Epithelial cell of esophagus (primary cell): ENCODE data around the gene MAGI2.

Source experiments
- DNase-seq: peaks from one replicate; pipeline ENCODE4 v3.0.0; 2010; ENCODE audit warnings: low read depth
- H3K4me3 ChIP-seq: 2 replicates; pipeline ENCODE4 v1.5.1; 2011; ENCODE audit warnings: mild to moderate bottlenecking, low read length, control low read depth
- TF ChIP-seq, protein P1 (sequence below): IDR thresholded peaks from 2 replicates; pipeline ENCODE4 v1.5.1; 2011; ENCODE audit warnings: low read depth, mild to moderate bottlenecking, low read length, control low read depth, inconsistent platforms; ENCODE audit not compliant: insufficient read depth; ENCODE audit errors: missing control alignments

The MAGI2 gene

DNA sequence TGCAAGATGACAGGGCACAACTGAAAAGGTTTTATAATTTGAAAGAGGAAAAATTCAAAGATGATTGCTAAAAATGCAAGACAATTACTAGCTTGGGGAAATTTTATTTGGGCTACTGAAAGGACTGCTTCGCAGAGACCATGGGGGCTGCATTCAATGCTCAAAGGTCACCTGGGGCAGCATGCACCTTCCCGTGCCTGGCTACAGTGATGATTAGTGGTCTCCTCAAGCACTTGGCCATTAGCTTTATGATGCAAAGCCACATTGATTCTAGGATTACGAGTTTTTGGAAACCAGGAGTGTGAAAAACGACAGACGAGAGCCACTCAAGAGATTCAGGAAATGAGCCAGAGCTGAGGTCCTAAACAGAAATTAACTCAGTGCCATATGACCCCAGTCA, 890.3 kb downstream of the MAGI2 start:
- DNase-seq: no peak
- H3K4me3 ChIP-seq: no peak overlapping the region
- TF ChIP-seq, protein P1, sequence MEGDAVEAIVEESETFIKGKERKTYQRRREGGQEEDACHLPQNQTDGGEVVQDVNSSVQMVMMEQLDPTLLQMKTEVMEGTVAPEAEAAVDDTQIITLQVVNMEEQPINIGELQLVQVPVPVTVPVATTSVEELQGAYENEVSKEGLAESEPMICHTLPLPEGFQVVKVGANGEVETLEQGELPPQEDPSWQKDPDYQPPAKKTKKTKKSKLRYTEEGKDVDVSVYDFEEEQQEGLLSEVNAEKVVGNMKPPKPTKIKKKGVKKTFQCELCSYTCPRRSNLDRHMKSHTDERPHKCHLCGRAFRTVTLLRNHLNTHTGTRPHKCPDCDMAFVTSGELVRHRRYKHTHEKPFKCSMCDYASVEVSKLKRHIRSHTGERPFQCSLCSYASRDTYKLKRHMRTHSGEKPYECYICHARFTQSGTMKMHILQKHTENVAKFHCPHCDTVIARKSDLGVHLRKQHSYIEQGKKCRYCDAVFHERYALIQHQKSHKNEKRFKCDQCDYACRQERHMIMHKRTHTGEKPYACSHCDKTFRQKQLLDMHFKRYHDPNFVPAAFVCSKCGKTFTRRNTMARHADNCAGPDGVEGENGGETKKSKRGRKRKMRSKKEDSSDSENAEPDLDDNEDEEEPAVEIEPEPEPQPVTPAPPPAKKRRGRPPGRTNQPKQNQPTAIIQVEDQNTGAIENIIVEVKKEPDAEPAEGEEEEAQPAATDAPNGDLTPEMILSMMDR: no peak

DNA sequence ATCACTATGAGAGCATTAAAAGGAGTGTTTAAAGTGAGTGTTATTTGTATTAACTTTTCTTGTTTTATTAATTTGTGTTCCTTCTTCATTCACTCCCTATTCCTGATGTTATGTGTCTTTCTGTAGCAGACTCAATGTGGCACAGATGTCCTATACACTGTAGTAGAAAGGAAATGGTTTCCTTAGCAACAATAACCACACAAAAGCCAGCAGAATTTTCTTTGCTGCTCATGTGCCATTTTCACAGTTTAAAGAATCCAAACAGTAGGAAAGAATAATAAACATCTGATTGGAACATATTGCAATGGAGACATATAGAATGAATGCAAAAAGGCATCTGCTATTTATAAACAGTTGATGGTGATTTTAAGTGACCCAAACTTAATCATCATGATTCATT, 891.3 kb downstream of the MAGI2 start:
- TF ChIP-seq, protein P1: no peak
- H3K4me3 ChIP-seq: no peak overlapping the region
- DNase-seq: no peak

DNA sequence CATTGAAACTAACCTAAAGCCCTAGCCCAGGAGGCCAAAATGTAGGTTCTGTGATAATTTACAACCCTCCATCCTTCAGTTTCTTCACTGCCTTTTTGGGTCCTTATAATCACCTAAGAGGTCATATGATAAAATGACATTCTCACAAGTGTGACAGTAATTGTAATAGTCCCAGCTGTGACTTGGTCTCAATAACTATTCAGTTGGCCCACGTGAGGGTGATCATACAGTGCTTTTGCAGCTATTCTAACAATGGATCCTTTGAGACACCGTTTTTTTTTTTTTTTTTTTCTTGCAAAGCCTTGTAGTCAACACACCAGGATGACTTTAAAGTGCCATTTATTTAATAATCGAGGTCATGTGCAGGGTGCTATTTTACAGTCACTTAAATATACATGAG, 894.9 kb downstream of the MAGI2 start:
- TF ChIP-seq, protein P1: no peak

DNA sequence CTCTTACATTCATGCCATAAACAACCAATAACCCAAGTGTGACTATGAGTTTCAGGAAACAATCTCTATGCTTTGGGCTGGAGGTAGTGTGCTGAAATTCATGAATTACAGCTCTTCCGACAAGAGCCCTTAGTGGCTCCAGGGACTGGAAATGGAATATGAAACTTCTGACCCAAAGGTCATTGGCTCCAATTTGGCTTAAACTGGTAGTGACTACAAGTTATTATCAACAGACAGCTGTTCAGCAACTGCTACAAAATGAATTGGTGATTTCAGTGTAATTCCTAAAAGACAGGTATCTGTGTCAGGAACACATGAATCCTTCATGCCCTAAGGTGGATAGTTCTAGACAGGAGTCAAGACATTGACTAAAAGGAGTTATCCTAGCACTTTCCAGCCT, 909.5 kb downstream of the MAGI2 start:
- no peak overlapping the region for H3K4me3 ChIP-seq
- TF ChIP-seq, protein P1: no peak
- DNase-seq: no peak

More for the DNA sequence above, 894.9 kb downstream of the MAGI2 start:
- no peak overlapping the region for H3K4me3 ChIP-seq
- DNase-seq: no peak

DNA sequence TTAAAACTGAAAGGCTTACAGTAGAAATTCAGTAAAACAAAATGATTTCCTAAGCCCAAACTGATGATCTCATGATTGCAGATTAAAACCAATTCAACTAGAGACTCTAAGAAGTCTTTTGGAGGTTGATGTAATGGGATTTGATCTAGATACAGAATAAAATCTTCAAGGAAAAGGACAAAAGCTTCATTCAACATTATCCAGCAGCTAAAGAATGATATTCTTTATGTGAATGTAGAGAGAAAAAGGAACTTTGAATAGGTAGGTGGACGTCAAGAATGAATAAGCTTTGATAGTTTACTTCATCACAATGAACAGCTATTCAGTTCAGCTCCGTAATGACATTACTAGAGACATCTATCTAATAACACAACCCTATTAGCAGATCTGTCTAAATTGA, 910.5 kb downstream of the MAGI2 start:
- no peak for DNase-seq
- TF ChIP-seq, protein P1: no peak
- no peak overlapping the region for H3K4me3 ChIP-seq

DNA sequence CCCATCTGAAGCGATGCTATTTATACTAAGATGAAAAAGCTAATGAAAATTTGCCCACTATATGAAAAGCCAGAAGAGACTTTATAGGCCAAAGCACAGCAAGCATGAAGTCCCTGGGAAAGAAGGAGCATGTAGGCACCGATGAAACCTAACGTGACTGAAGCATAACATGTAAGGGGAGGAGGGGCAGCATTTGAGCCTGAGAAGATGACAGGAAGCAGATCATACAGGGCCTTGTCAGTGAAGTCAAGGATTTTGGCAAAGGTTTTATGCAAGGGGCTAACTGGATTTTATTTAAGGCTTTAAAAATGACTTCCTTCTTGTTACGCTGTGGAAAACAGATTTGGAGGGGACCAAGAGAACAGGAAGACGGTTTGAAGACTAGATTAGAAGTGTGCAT, 910.9 kb downstream of the MAGI2 start:
- no peak for DNase-seq
- TF ChIP-seq, protein P1: no peak
- no peak overlapping the region for H3K4me3 ChIP-seq

DNA sequence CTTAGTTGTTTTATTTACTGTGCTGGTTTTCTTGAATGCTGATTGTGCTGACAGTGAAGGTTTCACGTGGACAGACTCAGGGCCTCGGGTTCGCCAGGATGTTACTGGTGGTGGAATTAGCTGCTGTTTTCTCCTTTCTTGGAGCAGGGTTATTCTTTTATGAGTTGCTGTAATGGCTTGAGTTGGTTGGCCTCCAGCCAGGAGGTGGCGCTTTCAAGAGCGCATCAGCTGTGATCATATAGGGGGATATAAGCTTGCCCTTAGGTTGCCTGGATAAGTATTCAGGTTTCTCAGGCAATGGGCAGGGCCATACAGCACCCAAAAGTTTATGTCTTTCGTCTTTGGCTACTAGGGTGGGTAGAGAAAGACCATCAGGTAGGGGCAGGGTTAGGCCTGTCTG, 913.6 kb downstream of the MAGI2 start:
- no peak for DNase-seq
- no peak overlapping the region for H3K4me3 ChIP-seq
- TF ChIP-seq, protein P1: no peak
